ENCODE data around the gene UBE2F. TPM values are rescaled to one million over a fixed set of nuclear protein-coding genes. Genes with fewer than 3 reads are reported as not detected.

UBE2F gene
- total RNA-seq, 1 donor from 2014 or later, result 38.6 TPM

DNA sequence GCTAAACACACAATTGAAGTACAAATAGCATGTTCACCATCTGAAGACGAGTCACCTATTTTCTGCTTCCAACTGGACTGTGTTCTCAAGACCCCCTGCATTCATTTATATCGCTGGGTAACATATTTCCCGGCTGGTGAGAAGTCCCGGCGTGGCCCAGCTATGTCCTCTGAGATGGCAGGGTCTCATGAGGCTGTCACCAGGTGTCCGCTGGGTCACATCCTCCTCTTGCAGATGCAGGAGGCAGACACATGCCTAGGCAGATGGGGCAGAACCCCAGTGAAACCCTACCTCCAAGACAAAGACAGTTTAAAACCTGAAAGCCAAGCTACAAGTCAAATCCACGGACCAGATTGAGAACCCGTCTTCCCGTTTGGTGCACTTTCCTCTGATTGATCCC is 36.8 kb upstream of the UBE2F start:
- Mint-ChIP-seq H3K27me3 (peaks cover 14% of the 10 kb centered on the region), H3K4me1 (ENCODE audit: low read depth) (no peaks in the 10 kb centered on the region), H3K27ac (no peak overlapping the region), H3K4me3 (ENCODE audit: low read depth) (no peak overlapping the region), H3K36me3 (ENCODE audit: insufficient read depth) (no peaks in the 10 kb centered on the region), H3K9me3 (ENCODE audit: low read depth) (peaks cover 5% of the 10 kb centered on the region)
- DNase-seq (ENCODE audit: low spot score, unreplicated experiment), result no peak
- TF ChIP-seq, protein P1, sequence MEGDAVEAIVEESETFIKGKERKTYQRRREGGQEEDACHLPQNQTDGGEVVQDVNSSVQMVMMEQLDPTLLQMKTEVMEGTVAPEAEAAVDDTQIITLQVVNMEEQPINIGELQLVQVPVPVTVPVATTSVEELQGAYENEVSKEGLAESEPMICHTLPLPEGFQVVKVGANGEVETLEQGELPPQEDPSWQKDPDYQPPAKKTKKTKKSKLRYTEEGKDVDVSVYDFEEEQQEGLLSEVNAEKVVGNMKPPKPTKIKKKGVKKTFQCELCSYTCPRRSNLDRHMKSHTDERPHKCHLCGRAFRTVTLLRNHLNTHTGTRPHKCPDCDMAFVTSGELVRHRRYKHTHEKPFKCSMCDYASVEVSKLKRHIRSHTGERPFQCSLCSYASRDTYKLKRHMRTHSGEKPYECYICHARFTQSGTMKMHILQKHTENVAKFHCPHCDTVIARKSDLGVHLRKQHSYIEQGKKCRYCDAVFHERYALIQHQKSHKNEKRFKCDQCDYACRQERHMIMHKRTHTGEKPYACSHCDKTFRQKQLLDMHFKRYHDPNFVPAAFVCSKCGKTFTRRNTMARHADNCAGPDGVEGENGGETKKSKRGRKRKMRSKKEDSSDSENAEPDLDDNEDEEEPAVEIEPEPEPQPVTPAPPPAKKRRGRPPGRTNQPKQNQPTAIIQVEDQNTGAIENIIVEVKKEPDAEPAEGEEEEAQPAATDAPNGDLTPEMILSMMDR (IDR thresholded peaks at IDR 0.05; ENCODE audit: unreplicated experiment), result no peak

DNA sequence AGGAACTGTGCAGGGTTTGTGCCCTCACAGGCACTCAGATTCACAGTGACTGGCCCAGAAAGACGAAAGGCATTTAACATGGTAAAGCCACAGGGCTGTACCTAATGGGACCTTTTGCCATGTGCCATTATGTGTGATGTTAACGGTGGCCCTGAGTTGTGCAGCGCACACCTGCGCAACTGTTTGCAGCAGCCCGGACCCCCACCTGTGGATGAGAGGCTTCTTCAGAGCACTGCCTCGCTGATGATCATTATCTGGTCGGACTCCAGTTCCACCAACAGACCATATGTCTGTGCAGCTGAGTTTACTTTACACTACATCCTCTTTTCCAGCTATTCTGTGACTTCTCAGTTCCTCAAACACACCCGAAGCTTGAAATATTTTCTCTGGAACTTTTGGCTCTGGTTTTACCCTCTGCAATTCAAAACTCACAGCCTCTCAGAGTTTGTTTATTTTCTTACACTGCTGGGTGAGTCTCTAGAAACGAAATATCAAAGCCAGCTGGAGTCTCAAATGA is 35.6 kb upstream of the UBE2F start:
- no peaks in the 10 kb centered on the region for H3K4me1 Mint-ChIP-seq (ENCODE audit: low read depth)
- H3K36me3 Mint-ChIP-seq (ENCODE audit: insufficient read depth), result no peaks in the 10 kb centered on the region
- H3K9me3 Mint-ChIP-seq (ENCODE audit: low read depth), result peaks cover 5% of the 10 kb centered on the region
- H3K27me3 Mint-ChIP-seq, result peaks cover 14% of the 10 kb centered on the region
- H3K27ac Mint-ChIP-seq, result no peak overlapping the region
- TF ChIP-seq, protein P1 (IDR thresholded peaks at IDR 0.05; ENCODE audit: unreplicated experiment), result no peak
- DNase-seq (ENCODE audit: low spot score, unreplicated experiment), result no peak
- H3K4me3 Mint-ChIP-seq (ENCODE audit: low read depth), result no peak overlapping the region

DNA sequence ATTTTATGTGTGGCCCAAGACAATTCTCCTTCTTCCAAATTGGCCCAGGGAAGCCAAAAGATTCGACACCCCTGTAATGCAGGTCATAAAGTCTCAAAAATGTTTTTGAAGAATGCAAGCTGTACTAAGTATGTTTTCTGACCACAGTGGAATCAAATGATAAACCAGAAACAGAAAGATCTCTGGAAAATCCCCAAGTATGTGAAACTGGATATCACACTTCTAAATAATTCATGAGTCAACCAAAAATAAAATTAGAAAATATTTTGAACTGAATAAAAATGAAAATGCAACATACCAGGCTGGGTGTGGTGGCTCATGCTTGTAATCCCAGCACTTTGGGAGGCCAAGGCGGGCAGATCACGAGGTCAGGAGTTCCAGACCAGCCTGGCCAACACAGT is 34.1 kb upstream of the UBE2F start:
- no peak overlapping the region for H3K27ac Mint-ChIP-seq
- H3K4me1 Mint-ChIP-seq (ENCODE audit: low read depth), result no peaks in the 10 kb centered on the region
- peaks cover 5% of the 10 kb centered on the region for H3K9me3 Mint-ChIP-seq (ENCODE audit: low read depth)
- no peak for DNase-seq (ENCODE audit: low spot score, unreplicated experiment)
- H3K36me3 Mint-ChIP-seq (ENCODE audit: insufficient read depth), result no peaks in the 10 kb centered on the region
- TF ChIP-seq, protein P1 (IDR thresholded peaks at IDR 0.05; ENCODE audit: unreplicated experiment), result no peak
- no peak overlapping the region for H3K4me3 Mint-ChIP-seq (ENCODE audit: low read depth)
- peaks cover 10% of the 10 kb centered on the region for H3K27me3 Mint-ChIP-seq

DNA sequence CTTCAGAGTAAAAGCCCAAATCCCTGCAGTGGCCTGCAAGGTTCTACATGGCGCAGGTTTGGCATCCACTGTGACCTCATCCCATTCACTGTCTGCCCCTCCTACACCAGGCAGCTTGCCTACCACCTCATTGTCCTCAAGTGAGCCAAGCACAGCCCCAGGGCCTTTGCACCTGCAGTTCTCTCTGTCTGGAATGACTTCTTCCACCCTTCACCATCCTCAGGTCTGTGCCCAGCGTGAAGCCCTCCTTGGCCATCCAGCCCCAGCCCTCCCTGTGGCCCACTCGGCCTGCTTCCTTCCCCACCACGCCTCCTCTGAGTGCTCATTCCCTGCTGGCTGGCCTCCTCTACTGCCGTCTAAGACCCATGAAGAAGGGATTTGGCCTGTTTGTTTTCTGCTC is 32.6 kb upstream of the UBE2F start:
- DNase-seq (ENCODE audit: low spot score, unreplicated experiment), result no peak
- TF ChIP-seq, protein P1 (IDR thresholded peaks at IDR 0.05; ENCODE audit: unreplicated experiment), result no peak
- Mint-ChIP-seq H3K9me3 (ENCODE audit: low read depth) (peaks cover 5% of the 10 kb centered on the region), H3K27ac (no peak overlapping the region), H3K4me1 (ENCODE audit: low read depth) (peaks cover 2% of the 10 kb centered on the region), H3K36me3 (ENCODE audit: insufficient read depth) (no peaks in the 10 kb centered on the region), H3K4me3 (ENCODE audit: low read depth) (no peak overlapping the region), H3K27me3 (peaks cover 10% of the 10 kb centered on the region)

DNA sequence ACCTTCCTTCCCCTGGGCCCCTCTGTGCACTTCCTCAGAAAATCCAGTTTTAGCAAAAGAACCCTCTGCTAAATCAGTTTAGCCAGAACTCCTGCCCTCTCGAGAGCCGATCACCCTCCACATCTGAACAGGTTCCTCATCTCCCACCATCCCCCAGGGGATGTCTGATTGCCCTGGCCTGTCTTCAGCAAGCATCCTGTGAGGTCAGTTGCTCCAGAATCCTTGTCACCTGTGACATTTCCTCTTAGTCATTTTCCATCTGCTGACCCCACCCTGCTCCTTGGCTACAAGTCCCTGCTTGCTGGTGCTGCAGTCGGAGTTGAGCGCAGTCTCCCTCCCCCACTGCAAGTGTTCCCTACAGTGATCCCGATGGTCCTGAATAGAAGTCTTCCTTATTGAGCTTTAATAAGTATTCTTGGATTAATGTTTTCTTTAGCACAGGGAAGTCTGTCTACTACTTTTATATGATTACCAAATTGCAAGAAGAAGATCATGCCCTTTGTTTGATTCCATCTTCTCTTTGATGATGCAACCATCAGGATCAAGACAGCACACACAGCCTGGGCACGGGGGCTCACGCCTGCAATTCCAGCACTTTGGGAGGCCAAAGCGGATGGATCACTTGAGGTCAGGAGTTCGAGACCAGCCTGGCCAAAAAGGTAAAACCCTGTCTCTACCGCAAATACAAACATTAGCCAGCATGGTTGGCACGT is 30.9 kb upstream of the UBE2F start:
- Mint-ChIP-seq H3K27me3 (peaks cover 4% of the 10 kb centered on the region), H3K4me3 (ENCODE audit: low read depth) (no peak overlapping the region), H3K4me1 (ENCODE audit: low read depth) (peaks cover 11% of the 10 kb centered on the region), H3K36me3 (ENCODE audit: insufficient read depth) (no peaks in the 10 kb centered on the region), H3K27ac (no peak overlapping the region), H3K9me3 (ENCODE audit: low read depth) (peaks cover 3% of the 10 kb centered on the region)
- DNase-seq (ENCODE audit: low spot score, unreplicated experiment), result no peak
- TF ChIP-seq, protein P1 (IDR thresholded peaks at IDR 0.05; ENCODE audit: unreplicated experiment), result no peak

Data from progenitor cell of endocrine pancreas (in vitro differentiated cells).